Tibial nerve (tissue), 4 donors: Measurements from ENCODE around the gene STOX2.

Experiments
- CTCF ChIP-seq, 5 experiments: fragments of 200-600 bp in 3 of 5; fragments of 450-650 bp in 2 of 5; sonication (generic) in 3 of 5; IDR thresholded peaks; one replicate each; pipeline ENCODE4 v1.5.1; 2016 to 2019; ENCODE audit warnings: antibody characterized with exemption in 5 of 5, mild to moderate bottlenecking in 3 of 5, moderate library complexity in 2 of 5
- EP300 ChIP-seq, 2 donors: sonication (generic); formaldehyde crosslinking; IDR thresholded peaks; one replicate each; pipeline ENCODE4 v1.6.1; 2017; ENCODE audit warnings: antibody characterized with exemption in 2 of 2, mild to moderate bottlenecking in 1 of 2
- POLR2A ChIP-seq, 2 donors: fragments of 450-650 bp; IDR thresholded peaks; one replicate each; pipeline ENCODE4 v1.6.1; 2017; ENCODE audit warnings: antibody characterized with exemption in 2 of 2, mild to moderate bottlenecking in 2 of 2, moderate library complexity in 2 of 2

- TF ChIP-seq CTCF (IDR thresholded peaks at IDR 0.05) (no peak), POLR2A (IDR thresholded peaks at IDR 0.05) (no peak), EP300 (IDR thresholded peaks at IDR 0.05) (no peak)
Observed at GRCh38 chr4:183986971-183987946, 82.2 kb downstream of the STOX2 start.
